Measurements from ENCODE around the gene GPX4. TPM values are rescaled to one million over a fixed set of nuclear protein-coding genes. Genes with fewer than 3 reads are reported as not detected.

GPX4 gene
- total and polyA plus RNA-seq, 2 of the 13 experiments (the other 11 are each of a cell fraction or from before 2014, with no cell fraction given), result 535 to 613 TPM

DNA sequence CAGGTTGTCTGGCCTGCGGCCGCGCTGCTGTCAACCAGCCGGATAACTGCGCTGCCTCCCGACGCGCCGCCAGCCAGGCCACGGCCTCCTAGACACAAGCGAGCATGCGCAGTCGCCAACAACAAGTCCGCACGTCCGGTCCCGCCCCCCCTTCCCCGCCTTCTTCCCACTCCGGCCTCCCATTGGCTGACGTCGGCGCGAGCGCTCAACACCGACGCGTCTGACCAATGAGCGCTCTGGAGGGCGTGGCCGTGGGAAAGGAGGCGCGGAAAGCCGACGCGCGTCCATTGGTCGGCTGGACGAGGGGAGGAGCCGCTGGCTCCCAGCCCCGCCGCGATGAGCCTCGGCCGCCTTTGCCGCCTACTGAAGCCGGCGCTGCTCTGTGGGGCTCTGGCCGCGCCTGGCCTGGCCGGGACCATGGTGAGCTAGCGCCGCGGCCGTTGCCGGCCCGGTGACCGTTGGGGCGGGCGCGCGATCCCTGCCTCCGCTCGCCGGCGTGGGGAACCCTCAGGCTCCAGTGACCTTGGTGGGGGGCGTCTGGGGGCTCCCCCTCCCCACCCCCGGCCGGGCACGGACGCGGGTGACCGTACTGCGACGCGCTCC, at the start of gene GPX4 (continued):
- TF ChIP-seq MLXIP (CRISPR knock-in tag; IDR thresholded peaks at IDR 0.05; ENCODE audit: borderline replicate concordance) (no peak), HMG20B (CRISPR knock-in tag; conservative IDR thresholded peaks at IDR 0.05) (no peak), ZNF383 (CRISPR knock-in tag; IDR thresholded peaks at IDR 0.05; ENCODE audit: borderline replicate concordance) (no peak), RARG (CRISPR knock-in tag; IDR thresholded peaks at IDR 0.05; ENCODE audit: low read depth) (no peak), TFE3 (CRISPR knock-in tag; IDR thresholded peaks at IDR 0.05) (no peak; the same call in 1 of the 2 replicates), KLF11 (CRISPR knock-in tag; IDR thresholded peaks at IDR 0.05) (no peak), KMT2B (CRISPR knock-in tag; IDR thresholded peaks at IDR 0.05) (peak; percentile 12; the same call in 1 of the 2 replicates), AKAP8 (CRISPR knock-in tag; IDR thresholded peaks at IDR 0.05) (no peak), ZZZ3 (CRISPR knock-in tag; IDR thresholded peaks at IDR 0.05; ENCODE audit: borderline replicate concordance) (no peak), ZNF605 (CRISPR knock-in tag; IDR thresholded peaks at IDR 0.05) (no peak; the same call in 1 of the 2 replicates), ZFAT (CRISPR knock-in tag; conservative IDR thresholded peaks at IDR 0.05) (no peak), ZNF264 (CRISPR knock-in tag; IDR thresholded peaks at IDR 0.05) (no peak), IKZF1 (IDR thresholded peaks at IDR 0.05) (no peak), ETS1 (CRISPR knock-in tag; IDR thresholded peaks at IDR 0.05) (no peak), SALL2 (CRISPR knock-in tag; IDR thresholded peaks at IDR 0.05) (no peak; the same call in 1 of the 2 replicates), ZNF567 (CRISPR knock-in tag; IDR thresholded peaks at IDR 0.05; ENCODE audit: borderline replicate concordance) (no peak), TERF1 (CRISPR knock-in tag; IDR thresholded peaks at IDR 0.05) (no peak), SATB2 (CRISPR knock-in tag; IDR thresholded peaks at IDR 0.05) (no peak), MXD4 (CRISPR knock-in tag; IDR thresholded peaks at IDR 0.05) (peak; percentile 52; the same call in 1 of the 2 replicates)
